IPS-18a (cell line): ENCODE measurements around the gene C9orf78.

Experiments
- H3K27ac ChIP-seq: one replicate; pipeline ENCODE4 v1.5.1; 2013; ENCODE audit warnings: low read length
- H3K27me3 ChIP-seq: one replicate; pipeline ENCODE4 v1.6.1; 2013; ENCODE audit warnings: mild to moderate bottlenecking, low read length; ENCODE audit not compliant: control insufficient read depth, insufficient read depth
- H3K36me3 ChIP-seq: one replicate; pipeline ENCODE4 v1.6.1; 2013; ENCODE audit warnings: low read depth, low read length; ENCODE audit not compliant: control insufficient read depth
- H3K4me1 ChIP-seq: one replicate; pipeline ENCODE4 v1.6.1; 2013; ENCODE audit warnings: low read depth, low read length; ENCODE audit not compliant: control insufficient read depth
- H3K4me3 ChIP-seq: one replicate; pipeline ENCODE4 v1.5.1; 2013; ENCODE audit warnings: low read length
- H3K9ac ChIP-seq: one replicate; pipeline ENCODE4 v1.6.1; 2013; ENCODE audit warnings: mild to moderate bottlenecking, low read length, moderate library complexity
- H3K9me3 ChIP-seq: one replicate; pipeline ENCODE4 v1.6.1; 2013; ENCODE audit warnings: low read depth, low read length; ENCODE audit not compliant: control insufficient read depth

The C9orf78 gene

DNA sequence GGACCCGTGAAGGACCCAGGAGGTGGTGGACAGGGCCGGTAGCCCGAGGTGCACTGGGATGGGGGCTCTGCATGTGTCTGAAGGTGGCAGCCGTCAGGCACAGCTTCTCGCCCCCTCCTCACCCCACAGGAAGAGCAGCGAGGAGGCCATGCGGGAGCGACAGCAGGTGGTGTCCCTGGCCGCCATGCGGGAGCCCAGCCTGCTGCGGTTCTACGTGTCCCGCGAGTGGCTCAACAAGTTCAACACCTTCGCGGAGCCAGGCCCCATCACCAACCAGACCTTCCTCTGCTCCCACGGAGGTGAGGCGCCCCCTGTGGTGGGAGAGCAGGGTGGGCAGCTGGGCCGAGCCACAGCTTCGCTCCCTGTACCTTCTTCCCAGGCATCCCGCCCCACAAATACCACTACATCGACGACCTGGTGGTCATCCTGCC lies 40.1 kb upstream of the C9orf78 start:
- Histone ChIP-seq H3K27ac (no peak overlapping the region), H3K4me1 (no peaks in the 10 kb centered on the region), H3K27me3 (no peaks in the 10 kb centered on the region), H3K9ac (no peak overlapping the region), H3K4me3 (no peak overlapping the region), H3K9me3 (no peaks in the 10 kb centered on the region), H3K36me3 (peaks cover 7% of the 10 kb centered on the region)

- Histone ChIP-seq H3K9me3 (no peaks in the 10 kb centered on the region), H3K4me1 (no peaks in the 10 kb centered on the region), H3K9ac (no peak overlapping the region), H3K36me3 (peaks cover 5% of the 10 kb centered on the region), H3K27me3 (no peaks in the 10 kb centered on the region), H3K27ac (no peak overlapping the region), H3K4me3 (no peak overlapping the region)
Measured at GRCh38 chr9:129874261-129875101, 39.4 kb upstream of the C9orf78 start.

DNA sequence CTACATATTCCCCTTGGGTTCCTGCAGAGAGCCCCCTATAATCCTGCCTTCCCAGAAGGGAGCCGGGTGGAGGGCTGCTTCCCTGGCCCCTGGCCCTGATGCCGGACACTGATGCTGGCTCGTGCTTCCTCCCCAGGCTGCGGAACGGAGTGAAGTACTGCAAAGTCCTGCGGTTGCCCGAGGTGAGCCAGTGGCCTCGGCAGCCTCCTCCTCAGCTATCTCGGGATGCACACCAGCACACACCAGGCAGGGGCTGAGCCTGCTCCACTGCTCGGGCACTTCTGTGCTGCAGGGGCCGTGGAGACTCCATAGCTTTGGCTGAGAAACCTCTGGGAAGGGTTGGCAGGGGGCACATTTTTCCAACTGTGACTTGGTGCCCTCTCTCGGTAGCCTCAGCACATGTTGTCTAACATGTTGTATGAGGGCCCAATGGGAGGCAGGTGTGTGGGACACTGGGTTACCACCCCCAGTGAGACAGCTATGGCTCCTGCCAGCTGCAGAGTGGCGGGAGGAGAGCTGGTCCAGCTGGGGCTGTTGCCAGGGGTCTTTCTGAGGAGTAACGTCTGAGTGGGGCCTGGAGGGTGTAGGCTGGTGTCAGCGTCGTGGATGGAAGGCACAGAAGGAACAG lies 38.6 kb upstream of the C9orf78 start:
- Histone ChIP-seq H3K27me3 (no peaks in the 10 kb centered on the region), H3K36me3 (peaks cover 5% of the 10 kb centered on the region), H3K4me3 (no peak overlapping the region), H3K9ac (no peak overlapping the region), H3K4me1 (no peaks in the 10 kb centered on the region), H3K27ac (no peak overlapping the region), H3K9me3 (no peaks in the 10 kb centered on the region)

DNA sequence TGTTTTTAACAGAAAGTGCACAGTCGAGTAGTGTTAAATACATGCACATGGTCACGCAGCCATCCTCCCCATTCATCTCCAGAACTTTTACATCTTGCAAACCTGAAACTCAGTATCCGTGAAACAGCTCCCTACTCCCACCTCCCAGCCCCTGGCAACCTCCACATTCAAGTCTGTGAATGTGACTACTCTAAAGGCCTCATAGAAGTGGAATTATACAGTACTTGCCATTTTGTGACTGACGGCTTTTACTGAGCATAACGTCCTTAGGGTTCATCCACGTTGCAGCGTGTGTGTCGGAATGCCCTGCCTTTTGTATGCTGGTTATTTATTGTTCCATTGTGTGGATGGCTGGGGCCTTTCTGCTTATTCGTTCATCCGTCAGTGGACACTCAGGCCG lies 36.0 kb upstream of the C9orf78 start:
- H3K9me3 ChIP-seq: no peaks in the 10 kb centered on the region
- H3K27me3 ChIP-seq: no peaks in the 10 kb centered on the region
- no peaks in the 10 kb centered on the region for H3K4me1 ChIP-seq
- H3K4me3 ChIP-seq: no peak overlapping the region
- no peak overlapping the region for H3K9ac ChIP-seq
- peaks cover 5% of the 10 kb centered on the region for H3K36me3 ChIP-seq
- no peak overlapping the region for H3K27ac ChIP-seq

DNA sequence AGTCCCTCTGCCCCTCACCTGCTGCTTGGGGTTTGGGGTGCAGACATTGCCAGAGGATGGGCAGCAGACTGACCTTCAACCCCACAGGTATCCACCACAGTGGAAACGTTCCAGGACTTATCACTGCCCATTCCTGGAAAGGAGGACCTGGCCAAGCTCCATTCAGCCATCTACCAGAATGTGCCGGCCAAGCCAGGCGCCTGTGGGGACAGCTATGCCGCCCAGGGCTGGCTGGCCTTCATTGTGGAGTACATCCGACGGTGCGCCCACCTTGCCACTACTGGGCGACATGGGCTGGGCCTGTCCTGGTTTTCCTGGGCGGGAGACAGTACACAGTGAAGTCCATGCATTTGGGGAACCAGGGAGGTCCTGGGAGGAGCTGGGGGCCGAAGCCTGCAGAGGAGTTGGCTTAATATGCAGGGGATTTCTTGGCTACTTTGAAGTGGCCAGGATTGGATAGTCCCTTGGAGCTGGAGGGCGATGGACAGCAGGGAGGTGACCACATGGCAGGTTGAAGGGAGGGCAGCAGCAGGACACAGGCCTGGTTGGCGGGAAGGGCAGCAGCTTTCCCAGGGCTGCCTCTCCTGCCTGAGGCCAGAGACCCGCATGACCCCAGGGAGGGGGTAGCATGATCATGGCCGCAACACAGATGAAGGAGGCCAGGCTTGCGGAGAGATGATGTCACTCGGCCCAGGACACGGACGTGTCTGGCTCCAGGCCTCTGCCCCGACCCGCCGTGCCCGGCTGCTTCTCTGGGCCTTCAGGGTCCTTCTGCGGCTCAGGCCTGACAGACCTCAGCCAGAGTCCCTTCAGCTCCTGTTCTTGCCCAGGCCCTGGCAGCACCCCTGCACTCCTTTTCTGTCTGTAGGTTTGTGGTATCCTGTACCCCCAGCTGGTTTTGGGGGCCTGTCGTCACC lies 34.8 kb upstream of the C9orf78 start:
- Histone ChIP-seq H3K4me3 (no peak overlapping the region), H3K4me1 (no peaks in the 10 kb centered on the region), H3K9me3 (no peaks in the 10 kb centered on the region), H3K27ac (no peak overlapping the region), H3K9ac (no peak overlapping the region), H3K36me3 (no peaks in the 10 kb centered on the region), H3K27me3 (no peaks in the 10 kb centered on the region)

GRCh38 chr9:129868872-129869486 lies 33.9 kb upstream of the C9orf78 start:
- no peaks in the 10 kb centered on the region for H3K27me3 ChIP-seq
- H3K9ac ChIP-seq: no peak overlapping the region
- no peaks in the 10 kb centered on the region for H3K9me3 ChIP-seq
- no peak overlapping the region for H3K27ac ChIP-seq
- H3K36me3 ChIP-seq: no peaks in the 10 kb centered on the region
- H3K4me3 ChIP-seq: no peak overlapping the region
- no peaks in the 10 kb centered on the region for H3K4me1 ChIP-seq

DNA sequence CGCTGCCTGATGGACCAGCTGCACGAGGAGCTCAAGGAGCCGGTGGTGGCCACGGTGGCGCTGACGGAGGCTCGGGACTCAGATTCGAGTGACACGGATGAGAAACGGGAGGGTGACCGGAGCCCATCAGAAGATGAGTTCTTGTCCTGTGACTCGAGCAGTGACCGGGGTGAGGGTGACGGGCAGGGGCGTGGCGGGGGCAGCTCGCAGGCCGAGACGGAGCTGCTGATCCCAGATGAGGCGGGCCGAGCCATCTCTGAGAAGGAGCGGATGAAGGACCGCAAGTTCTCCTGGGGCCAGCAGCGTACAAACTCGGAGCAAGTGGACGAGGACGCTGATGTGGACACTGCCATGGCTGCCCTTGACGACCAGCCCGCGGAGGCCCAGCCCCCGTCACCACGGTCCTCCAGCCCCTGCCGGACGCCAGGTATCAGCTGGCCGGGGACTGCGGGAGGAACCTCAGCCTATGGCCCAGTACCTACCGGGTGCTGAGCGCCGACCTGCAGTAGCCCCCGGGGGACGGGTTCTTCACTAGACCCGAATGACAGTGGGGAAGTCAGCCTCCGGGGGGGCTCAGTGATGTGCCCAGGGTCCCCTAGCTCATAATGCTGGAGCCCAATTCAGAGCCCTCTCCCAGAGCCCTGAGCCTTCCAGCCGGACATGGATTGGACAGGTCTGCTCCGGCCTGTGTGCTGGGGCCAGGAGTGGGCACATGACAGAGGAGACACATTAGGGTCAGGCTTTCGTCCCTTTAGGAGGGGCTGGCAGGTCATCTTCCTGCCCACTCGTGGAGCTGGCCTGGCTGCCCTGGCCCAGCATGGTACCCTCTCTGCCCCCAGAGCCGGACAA lies 33.2 kb upstream of the C9orf78 start:
- Histone ChIP-seq H3K4me3 (no peak overlapping the region), H3K9ac (no peak overlapping the region), H3K27ac (no peak overlapping the region), H3K4me1 (no peaks in the 10 kb centered on the region), H3K27me3 (no peaks in the 10 kb centered on the region), H3K36me3 (no peaks in the 10 kb centered on the region), H3K9me3 (no peaks in the 10 kb centered on the region)

DNA sequence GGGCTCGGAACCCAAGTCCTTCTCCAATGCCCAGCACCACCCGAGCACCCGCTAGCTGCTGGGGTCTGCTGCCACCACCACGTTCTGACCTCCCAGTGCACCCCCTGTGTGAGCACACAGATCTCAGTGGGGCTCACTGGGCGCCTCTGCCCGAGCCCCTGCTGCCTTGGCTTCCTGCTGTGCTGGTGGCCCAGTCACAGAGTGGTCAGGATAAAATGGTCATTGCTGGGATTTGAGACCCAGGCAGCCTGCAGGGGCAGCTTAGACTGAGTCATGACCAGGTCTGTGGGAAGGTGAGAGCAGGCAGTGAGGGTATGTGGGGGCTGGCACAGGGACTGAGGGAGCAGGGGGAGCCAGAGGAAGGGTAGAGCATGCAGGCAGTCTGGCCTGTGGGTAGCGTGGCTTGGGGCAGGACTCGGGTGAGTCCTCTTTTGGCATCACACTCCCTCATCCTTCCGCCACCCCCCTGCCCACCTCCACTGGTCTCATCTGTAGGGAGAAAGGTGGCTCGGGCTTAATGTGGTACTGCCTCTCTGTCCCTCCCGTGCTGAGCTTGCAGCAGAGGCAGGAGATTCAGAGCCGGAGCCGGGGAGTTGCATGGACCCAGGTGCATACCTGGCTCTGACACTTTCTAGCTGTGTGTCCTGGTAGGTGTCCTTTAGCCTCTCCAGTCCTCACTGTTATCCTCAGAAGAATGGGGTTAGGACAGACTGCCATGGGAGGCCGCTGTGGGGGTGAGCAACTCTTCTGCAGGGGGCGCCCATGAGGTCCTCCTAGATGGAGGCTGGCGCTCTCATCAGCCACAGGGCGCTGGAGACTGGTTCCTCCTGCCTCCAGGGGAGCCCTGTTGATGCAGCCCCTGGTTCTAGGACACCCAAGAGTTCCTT lies 32.3 kb upstream of the C9orf78 start:
- Histone ChIP-seq H3K9me3 (no peaks in the 10 kb centered on the region), H3K4me1 (no peaks in the 10 kb centered on the region), H3K36me3 (no peaks in the 10 kb centered on the region), H3K4me3 (no peak overlapping the region), H3K27ac (no peak overlapping the region), H3K27me3 (no peaks in the 10 kb centered on the region), H3K9ac (no peak overlapping the region)

GRCh38 chr9:129866394-129867135 lies 31.5 kb upstream of the C9orf78 start:
- H3K27me3 ChIP-seq: no peaks in the 10 kb centered on the region
- H3K4me1 ChIP-seq: no peaks in the 10 kb centered on the region
- H3K9ac ChIP-seq: no peak overlapping the region
- H3K36me3 ChIP-seq: no peaks in the 10 kb centered on the region
- H3K4me3 ChIP-seq: no peak overlapping the region
- H3K27ac ChIP-seq: no peak overlapping the region
- no peaks in the 10 kb centered on the region for H3K9me3 ChIP-seq
